Mammary epithelial cell (primary cell): ENCODE measurements around the gene ALG1.

Experiments used
- EZH2 ChIP-seq: IDR thresholded peaks from 2 replicates; pipeline ENCODE4 v1.6.1; 2012; ENCODE audit warnings: low read length, inconsistent platforms, borderline replicate concordance
- TF ChIP-seq, protein P1 (sequence below), 2 donors: IDR thresholded peaks in 1 of 2; conservative IDR thresholded peaks in 1 of 2; 2 replicates each; pipeline ENCODE4 v1.5.1; 2011 to 2012; ENCODE audit warnings: inconsistent platforms in 2 of 2, low read length in 2 of 2, mild to moderate bottlenecking in 2 of 2, control low read depth in 1 of 2, low read depth in 1 of 2; ENCODE audit not compliant: insufficient read depth in 1 of 2; ENCODE audit errors: extremely low read depth in 1 of 2

DNA sequence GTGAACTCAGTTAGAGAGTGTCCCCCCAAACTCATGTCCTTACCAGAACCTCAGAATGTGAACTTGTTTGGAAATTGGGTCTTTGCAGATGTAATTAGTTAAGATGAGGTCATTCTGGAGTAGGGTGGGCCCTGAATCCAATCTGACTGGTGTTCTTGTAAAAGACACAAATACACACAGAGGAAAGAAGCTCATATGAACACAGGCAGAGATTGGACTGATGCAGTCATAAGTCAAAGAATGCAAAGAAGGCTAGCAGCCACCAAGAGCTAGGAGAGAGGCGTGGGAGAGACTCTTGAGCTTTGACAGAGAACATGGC, 35.8 kb upstream of the ALG1 start:
- TF ChIP-seq, protein P1, sequence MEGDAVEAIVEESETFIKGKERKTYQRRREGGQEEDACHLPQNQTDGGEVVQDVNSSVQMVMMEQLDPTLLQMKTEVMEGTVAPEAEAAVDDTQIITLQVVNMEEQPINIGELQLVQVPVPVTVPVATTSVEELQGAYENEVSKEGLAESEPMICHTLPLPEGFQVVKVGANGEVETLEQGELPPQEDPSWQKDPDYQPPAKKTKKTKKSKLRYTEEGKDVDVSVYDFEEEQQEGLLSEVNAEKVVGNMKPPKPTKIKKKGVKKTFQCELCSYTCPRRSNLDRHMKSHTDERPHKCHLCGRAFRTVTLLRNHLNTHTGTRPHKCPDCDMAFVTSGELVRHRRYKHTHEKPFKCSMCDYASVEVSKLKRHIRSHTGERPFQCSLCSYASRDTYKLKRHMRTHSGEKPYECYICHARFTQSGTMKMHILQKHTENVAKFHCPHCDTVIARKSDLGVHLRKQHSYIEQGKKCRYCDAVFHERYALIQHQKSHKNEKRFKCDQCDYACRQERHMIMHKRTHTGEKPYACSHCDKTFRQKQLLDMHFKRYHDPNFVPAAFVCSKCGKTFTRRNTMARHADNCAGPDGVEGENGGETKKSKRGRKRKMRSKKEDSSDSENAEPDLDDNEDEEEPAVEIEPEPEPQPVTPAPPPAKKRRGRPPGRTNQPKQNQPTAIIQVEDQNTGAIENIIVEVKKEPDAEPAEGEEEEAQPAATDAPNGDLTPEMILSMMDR (conservative IDR thresholded peaks at IDR 0.05 in 1 of 2, IDR thresholded peaks at IDR 0.05 in 1 of 2; ENCODE audit: extremely low read depth in 1 of 2, insufficient read depth in 1 of 2, low read depth in 1 of 2, low read length in 2 of 2), result no peak
- no peak for TF ChIP-seq EZH2
